Measurements from ENCODE around the gene PANX2.

- TF ChIP-seq CTCF (IDR thresholded peaks at IDR 0.05) = no peak
- no peak for TF ChIP-seq POLR2A (IDR thresholded peaks at IDR 0.05)
Measured at GRCh38 chr22:50198624-50199017, 28.1 kb downstream of the PANX2 start.
